Mesothelial cell of epicardium (in vitro differentiated cells): Measurements from ENCODE around the gene ABI2. TPM values are rescaled to one million over a fixed set of nuclear protein-coding genes. Genes with fewer than 3 reads are reported as not detected.

Source experiments
- DNase-seq, 2 experiments: peaks; one replicate each; pipeline ENCODE4 v3.0.0; 2021; ENCODE audit warnings: low spot score in 2 of 2; ENCODE audit not compliant: unreplicated experiment in 2 of 2
- H3K27ac Mint-ChIP-seq: 2 replicates; pipeline ENCODE4 v1.8.0; 2021; ENCODE audit warnings: mixed read lengths
- H3K27me3 Mint-ChIP-seq: 2 replicates; pipeline ENCODE4 v1.8.0; 2021; ENCODE audit warnings: low read depth, mixed read lengths
- H3K36me3 Mint-ChIP-seq: 2 replicates; pipeline ENCODE4 v1.8.0; 2021; ENCODE audit warnings: mixed read lengths
- H3K4me1 Mint-ChIP-seq: 2 replicates; pipeline ENCODE4 v1.8.0; 2021; ENCODE audit warnings: mixed read lengths
- H3K4me3 Mint-ChIP-seq: 2 replicates; pipeline ENCODE4 v1.8.0; 2021; ENCODE audit warnings: mild to moderate bottlenecking, moderate library complexity, mixed read lengths
- H3K9me3 Mint-ChIP-seq: 2 replicates; pipeline ENCODE4 v1.8.0; 2021; ENCODE audit warnings: mixed read lengths
- total RNA-seq: library from RNA; stranded (reverse); gene quantifications from 3 replicates; pipeline ENCODE4 v1.2.1, GENCODE V29; 2021
- TF ChIP-seq, protein P1 (sequence below): fragments of 200-600 bp; sonication (generic); IDR thresholded peaks from one replicate; pipeline ENCODE4 v1.5.0; 2021; ENCODE audit warnings: antibody characterized with exemption; ENCODE audit not compliant: unreplicated experiment

ABI2 gene
- total RNA-seq, 1 donor from 2014 or later: 118 TPM

DNA sequence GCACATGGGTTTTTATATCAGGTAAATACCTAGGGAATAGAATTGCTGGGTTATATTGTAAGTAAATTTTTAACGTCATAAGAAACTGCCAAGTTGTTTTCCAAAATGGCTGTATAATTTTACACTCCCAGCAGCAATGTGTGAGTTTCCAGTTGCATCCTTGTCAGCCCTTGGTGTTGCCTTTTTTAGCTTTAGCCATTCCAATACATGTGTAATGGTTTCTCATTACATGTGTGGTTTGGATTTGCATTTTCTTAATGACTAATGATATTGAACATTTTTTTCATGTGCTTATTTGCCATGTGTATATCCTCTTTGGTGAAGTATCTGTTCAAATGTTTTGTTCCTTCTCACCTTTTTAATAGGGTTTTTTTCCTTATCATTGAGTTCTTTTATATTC, 70.8 kb downstream of the ABI2 start:
- Mint-ChIP-seq H3K27me3 (no peaks in the 10 kb centered on the region), H3K27ac (no peak overlapping the region), H3K4me3 (no peak overlapping the region), H3K9me3 (peaks cover 4% of the 10 kb centered on the region), H3K36me3 (peaks cover 39% of the 10 kb centered on the region), H3K4me1 (no peaks in the 10 kb centered on the region)
- no peak for DNase-seq
- TF ChIP-seq, protein P1, sequence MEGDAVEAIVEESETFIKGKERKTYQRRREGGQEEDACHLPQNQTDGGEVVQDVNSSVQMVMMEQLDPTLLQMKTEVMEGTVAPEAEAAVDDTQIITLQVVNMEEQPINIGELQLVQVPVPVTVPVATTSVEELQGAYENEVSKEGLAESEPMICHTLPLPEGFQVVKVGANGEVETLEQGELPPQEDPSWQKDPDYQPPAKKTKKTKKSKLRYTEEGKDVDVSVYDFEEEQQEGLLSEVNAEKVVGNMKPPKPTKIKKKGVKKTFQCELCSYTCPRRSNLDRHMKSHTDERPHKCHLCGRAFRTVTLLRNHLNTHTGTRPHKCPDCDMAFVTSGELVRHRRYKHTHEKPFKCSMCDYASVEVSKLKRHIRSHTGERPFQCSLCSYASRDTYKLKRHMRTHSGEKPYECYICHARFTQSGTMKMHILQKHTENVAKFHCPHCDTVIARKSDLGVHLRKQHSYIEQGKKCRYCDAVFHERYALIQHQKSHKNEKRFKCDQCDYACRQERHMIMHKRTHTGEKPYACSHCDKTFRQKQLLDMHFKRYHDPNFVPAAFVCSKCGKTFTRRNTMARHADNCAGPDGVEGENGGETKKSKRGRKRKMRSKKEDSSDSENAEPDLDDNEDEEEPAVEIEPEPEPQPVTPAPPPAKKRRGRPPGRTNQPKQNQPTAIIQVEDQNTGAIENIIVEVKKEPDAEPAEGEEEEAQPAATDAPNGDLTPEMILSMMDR: no peak

DNA sequence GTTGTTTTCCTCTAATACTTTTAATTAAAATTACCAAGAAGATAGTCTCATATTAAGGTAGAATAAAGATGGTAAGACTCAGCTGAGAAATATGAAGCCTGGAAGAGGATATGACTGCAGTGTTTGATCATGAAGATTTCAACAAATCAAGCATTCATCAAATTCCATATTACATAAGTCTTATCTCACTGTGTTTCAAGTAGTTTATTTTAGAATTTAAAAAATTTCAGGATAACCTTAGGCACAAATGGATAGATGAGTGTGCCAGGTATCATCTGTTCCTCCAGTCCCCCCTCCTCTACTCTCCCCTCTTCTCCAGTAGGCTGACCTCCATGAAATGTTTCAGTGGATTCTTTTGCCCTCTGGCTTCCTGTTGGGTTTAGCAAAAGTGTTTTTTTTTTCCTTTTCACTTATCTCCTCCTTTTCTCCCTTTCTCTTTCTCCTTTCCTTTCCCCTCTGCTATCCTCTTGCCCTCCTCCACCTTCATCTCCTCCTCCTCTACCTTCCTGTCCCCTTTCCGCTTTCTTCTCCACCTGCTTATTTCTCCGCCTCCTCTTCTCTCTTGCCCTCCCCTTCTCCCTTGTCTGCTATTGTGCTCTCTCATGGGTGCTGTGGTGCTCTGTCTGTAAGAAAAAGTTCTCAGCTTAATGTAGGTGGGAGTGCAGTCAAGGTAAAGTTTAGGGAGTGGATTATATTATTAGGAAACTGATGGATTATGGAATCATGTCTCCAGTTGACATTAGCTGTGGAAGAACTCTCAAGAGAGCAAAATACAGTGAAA, 72.8 kb downstream of the ABI2 start:
- Mint-ChIP-seq H3K27me3 (no peaks in the 10 kb centered on the region), H3K9me3 (peaks cover 4% of the 10 kb centered on the region), H3K4me1 (no peaks in the 10 kb centered on the region), H3K4me3 (no peak overlapping the region), H3K27ac (peak overlapping the region; percentile 39), H3K36me3 (peaks cover 43% of the 10 kb centered on the region)
- TF ChIP-seq, protein P1: no peak
- no peak for DNase-seq

DNA sequence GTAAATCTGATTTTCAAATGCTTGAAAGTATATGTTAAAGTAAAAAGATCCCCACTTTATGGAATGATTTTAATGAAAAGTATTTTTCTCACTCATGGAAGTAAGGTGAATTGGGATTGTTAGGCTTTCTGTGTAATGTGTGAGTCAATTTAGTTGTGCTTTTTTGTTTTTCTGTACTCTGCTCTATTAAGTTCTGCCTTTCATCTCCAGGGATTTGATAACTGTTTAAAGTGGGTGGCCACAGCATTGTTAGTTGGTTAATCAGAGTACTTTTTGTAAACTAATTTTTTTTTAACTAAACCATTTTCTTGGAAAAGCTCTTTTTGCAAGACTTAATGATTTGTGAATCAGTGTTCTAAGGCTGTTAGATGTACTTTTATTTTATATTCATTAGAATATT, 76.8 kb downstream of the ABI2 start:
- Mint-ChIP-seq H3K9me3 (no peaks in the 10 kb centered on the region), H3K4me1 (no peaks in the 10 kb centered on the region), H3K27me3 (no peaks in the 10 kb centered on the region), H3K27ac (no peak overlapping the region), H3K4me3 (no peak overlapping the region), H3K36me3 (peaks cover 49% of the 10 kb centered on the region)
- no peak for DNase-seq
- TF ChIP-seq, protein P1: no peak

DNA sequence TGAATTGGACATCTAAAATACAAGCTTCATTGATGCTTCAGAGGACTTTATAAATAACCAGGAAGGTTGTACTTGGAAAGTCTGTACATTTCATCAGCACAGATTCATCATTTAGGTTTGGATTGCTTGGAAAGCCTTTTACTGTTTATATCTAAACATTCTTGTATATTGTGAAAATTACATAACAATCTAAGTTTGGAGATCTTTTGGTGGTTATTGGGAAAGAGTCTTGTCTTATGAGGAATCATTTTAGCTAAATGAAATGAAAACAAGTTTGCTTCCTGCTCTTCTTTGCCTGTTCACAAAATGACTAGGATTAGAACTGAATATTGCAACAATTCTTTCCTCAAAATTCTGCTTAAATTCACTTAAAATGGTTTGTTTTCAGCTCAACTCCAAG, 79.3 kb downstream of the ABI2 start:
- Mint-ChIP-seq H3K4me3 (no peak overlapping the region), H3K4me1 (no peaks in the 10 kb centered on the region), H3K9me3 (no peaks in the 10 kb centered on the region), H3K27me3 (no peaks in the 10 kb centered on the region), H3K27ac (peak overlapping the region; percentile 31), H3K36me3 (peaks cover 48% of the 10 kb centered on the region)
- no peak for DNase-seq
- TF ChIP-seq, protein P1: no peak

DNA sequence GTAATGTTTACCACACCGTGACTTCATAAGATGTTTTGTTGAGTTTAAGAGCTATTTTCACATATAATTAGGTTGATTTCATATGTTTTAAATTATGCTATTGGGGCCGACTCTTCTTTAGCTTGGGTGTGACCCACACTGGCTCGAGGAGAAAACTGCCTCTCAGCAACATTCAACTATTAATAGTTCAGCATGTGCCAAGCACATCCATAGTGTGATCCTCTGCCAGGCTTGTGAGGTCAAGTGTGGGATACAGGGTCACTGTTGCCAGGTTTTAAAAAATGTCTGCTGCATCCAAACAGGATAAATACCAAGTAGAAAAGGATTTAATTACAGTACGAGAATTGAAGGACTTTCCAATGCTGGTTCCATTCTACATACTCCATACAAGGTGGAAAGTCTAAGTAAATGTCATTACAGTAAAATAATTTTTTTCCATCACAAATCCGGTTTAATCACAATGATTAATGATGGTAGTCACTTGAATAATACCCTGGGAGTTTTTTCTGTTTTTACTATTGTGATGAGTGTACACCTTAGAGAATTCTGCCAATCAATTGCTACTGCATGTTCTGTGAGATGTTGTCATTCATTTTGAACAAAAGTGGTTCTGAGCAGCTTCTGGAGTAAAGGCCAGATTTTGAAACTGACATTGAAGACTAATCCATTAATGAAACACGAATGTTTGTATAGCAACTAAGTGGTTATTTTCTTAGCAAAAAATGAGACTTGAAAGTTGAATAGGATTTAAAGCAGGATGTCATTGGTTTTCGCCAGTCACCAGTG, 84.5 kb downstream of the ABI2 start:
- Mint-ChIP-seq H3K36me3 (peaks cover 41% of the 10 kb centered on the region), H3K9me3 (peaks cover 1% of the 10 kb centered on the region), H3K27me3 (no peaks in the 10 kb centered on the region), H3K4me1 (no peaks in the 10 kb centered on the region), H3K27ac (no peak overlapping the region), H3K4me3 (no peak overlapping the region)
- TF ChIP-seq, protein P1: no peak
- no peak for DNase-seq
